Measurements from ENCODE around the gene GNB5.
A peak's percentile ranks its signal among the peaks of the same experiment; 100 is the strongest.

The GNB5 gene

GRCh38 chr15:52139599-52140462 lies 51.4 kb downstream of the GNB5 start:
- peak; percentile 68 for DNase-seq

- no peak for DNase-seq
These were observed 53.5 kb downstream of the GNB5 start for GRCh38 chr15:52137432-52138357.

DNA sequence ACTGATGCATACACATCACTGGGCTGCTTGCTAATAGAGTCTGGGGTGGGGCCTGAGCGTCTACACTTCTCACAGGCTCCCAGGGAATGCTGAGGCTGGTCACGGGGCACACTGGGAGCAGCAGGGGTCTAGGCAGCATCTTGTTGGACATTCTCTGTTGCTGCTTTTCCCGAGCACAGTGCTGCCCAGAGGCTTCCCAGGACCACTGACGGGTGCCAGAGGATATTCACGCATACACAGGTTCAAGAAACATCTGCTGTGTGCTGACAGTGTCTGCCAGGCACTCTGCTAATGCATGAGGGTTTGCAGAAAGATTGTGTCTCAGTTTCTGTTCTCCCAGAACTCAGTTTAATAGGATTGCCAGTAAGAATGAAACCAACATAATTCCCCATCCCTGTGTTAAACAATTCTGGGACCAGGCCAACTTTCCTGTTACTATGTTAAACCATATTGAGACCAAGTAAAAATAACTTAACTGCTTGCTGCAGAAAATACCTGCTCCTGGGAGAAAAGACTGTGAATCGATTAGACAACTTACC lies 54.7 kb downstream of the GNB5 start:
- no peak for DNase-seq

DNA sequence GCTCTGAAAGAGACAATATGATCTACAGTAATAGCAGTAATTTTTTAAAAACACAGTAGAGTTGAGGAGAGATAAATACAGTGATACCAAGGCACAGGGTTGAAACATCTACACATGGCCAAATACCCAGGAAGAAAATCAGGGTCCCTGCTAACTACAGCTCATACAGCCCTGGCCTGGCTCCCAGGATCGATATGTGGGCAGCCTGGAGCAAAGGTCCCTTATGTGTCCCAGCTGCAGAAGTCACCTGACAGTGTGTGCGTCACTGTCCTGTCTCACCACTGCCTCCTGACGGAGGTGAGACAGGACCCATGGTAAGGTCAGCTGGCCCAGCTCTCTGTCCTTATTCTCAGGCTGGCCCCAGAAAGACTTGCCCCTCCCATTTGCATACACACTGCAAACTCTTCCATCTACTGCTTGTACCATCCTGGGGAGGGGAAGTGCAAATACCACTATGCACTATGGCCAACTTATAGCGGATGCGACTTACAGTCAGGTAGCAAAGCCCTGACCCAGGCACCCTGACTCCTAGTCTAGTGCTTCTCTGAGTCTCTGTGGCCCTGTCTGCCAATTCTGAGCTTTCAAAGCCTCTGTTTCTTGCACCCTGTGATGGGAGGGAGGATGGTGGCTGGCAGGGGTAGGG lies 56.6 kb downstream of the GNB5 start:
- DNase-seq: no peak

DNA sequence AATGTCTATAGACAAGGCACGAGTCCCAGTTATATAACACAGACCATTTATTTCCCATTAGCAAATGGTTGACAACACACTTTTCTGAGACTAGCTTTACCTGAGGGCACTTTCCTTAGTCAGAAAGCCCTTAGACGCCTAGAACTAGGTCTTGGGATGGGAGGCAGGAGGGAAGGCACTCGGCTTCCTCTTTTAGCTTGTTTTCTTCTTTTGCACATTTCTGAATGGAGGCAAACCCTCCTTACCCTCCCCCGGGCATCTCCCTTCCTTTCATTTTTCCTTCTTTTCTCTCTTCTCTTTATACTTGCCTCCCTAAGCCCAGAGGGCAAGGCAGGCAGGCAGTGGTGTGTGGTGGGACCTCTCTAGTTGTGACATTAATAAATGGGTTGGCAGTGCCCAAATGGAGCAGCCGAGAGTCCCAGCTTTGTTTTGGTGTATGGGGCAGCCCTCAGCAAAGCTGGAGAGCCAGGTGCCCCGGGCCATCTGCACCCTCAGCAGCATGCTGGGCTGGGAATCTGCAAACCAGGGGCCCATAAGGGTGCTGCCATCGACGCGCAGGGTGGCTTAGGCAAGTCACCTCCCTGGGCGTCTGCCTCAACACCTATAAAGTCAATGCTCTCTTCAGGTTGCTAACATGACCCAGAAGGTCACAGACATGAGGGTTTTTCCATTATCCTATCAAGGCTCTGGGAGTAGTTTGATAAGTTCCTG lies 57.5 kb downstream of the GNB5 start:
- no peak for DNase-seq

DNA sequence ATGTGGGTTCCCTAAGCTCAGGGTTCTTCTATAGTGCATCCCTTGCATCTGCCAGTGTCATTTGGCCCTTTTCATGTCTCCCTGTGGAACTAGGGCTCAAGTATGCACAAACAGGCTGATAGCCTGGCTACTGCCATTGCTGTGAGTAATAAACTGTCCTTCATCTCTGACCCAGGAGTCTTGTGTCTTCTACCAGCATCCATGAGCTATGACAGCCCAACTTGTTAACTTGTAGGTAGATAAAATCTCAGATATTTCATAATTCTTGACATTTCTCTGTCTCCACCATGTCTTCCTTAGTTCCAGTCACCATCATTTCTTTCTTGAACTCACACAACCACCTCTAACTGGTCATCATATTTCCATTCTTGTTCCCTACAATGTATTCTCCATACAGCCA lies 59.1 kb downstream of the GNB5 start:
- no peak for DNase-seq

GRCh38 chr15:52128568-52128967 lies 62.6 kb downstream of the GNB5 start:
- no peak for DNase-seq

DNA sequence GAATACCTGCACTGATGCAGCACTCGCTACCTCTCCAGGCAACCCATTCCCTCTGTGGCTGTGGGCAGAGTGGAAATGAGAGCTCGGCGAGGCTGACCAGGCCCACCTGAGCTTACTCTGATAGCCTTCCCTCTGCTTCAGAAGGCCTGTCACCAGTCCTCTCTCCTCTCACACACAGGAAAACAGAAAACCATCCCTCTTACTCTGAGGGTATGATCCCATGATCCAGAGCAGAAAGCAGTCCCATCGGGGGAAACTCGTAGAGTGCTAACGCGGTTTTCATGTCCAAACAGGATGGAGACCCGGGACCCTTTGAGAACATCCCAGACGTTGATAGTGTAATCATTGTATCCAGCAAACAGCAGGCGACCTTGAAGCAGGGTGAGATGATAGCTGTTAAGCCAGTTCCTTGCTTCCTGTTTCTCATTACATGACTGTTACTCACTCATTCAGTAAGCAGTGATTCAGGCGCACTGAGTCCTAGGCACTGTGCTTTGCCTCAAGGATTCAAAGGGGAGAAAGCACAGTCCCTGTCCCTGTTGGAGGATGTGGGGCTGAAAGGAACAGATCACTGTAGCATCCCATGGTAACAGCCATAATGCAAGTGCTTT lies 66.8 kb downstream of the GNB5 start:
- no peak for DNase-seq

- DNase-seq: no peak
These were observed 69.3 kb downstream of the GNB5 start for GRCh38 chr15:52121896-52122295.

DNA sequence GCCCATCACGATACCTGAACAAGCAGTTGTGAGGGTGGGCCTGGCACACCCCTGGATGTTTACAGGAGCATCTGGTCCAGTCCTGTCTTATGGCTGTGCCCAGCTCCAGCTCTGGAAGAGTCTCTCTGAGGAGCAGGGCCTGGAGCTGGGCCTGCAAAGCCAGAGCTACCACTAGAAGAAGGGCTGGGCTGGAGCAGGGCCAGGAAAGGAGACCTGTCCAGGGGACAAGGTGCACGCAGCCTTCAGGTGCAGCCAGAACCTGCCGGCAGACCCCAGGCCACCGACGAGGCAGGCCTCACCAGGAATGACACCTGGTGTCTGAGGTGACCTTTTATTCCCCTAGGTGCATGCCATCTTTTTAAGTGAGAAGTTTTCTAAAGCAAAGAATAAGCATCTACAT lies 70.2 kb downstream of the GNB5 start:
- no peak for DNase-seq

- DNase-seq: no peak
These were observed 70.7 kb downstream of the GNB5 start for GRCh38 chr15:52120488-52120887.

GRCh38 chr15:52118969-52119749 lies 72.0 kb downstream of the GNB5 start:
- no peak for DNase-seq

DNA sequence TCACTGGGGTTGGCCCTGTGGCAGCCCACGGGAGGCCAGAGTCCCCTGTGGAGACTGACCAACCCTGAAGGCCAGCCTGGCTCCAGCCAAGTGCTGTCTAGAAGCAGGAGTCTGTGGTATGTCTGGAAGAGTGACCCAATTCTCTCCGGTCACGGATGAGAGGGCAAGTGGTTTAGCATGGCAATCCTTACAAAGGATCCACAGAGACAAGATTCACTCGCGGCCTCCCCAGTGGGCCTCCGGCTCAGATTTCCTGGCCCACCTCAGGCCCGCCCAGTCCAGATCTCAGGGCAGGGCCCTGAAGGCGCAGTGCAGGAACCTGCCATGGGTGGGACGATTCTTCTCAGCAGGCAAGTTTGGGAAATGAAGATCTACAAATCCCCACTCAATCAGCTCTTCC lies 73.6 kb downstream of the GNB5 start:
- DNase-seq: no peak

- no peak for DNase-seq
These were observed 75.4 kb downstream of the GNB5 start for GRCh38 chr15:52115598-52116427.

- DNase-seq: no peak
These were observed 76.7 kb downstream of the GNB5 start for GRCh38 chr15:52114261-52115055.

- DNase-seq: no peak
These were observed 77.5 kb downstream of the GNB5 start for GRCh38 chr15:52113708-52114107.

DNA sequence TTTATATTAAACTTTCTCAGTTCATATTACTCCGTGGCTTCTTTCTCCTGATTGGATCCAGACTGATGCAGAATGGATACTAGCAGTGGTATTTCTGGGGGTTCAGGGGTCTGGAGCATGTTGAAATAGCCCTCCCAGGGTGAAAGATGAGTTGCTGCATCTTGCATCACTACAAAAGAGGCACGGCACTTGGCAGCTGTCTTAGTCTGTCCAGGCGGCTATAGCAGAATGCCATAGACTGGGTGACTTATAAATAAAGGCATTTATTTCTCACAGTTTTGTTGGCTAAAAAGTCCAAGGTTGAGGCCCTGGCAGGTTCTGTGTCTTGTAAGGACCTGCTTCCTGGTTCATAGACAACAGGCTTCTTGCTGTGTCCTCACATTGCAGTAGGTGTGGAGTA lies 78.0 kb downstream of the GNB5 start:
- no peak for DNase-seq

GRCh38 chr15:52112203-52112750 lies 78.9 kb downstream of the GNB5 start:
- peak; percentile 51 for DNase-seq
